HEK293 (cell line): ENCODE measurements around the gene HSF5.
A peak's percentile ranks its signal among the peaks of the same experiment; 100 is the strongest.

ENCODE experiments used
- GLI2 ChIP-seq: fragments of 450-650 bp; formaldehyde crosslinking; IDR thresholded peaks from 2 replicates; pipeline ENCODE4; 2017; ENCODE audit warnings: missing biosample characterization, missing genetic modification characterization, low read depth, borderline replicate concordance
- GLI4 ChIP-seq: fragments of 450-650 bp; formaldehyde crosslinking; IDR thresholded peaks from 2 replicates; pipeline ENCODE4 v1.5.1; 2016; ENCODE audit warnings: missing biosample characterization, missing genetic modification characterization
- KLF16 ChIP-seq: fragments of 450-650 bp; formaldehyde crosslinking; IDR thresholded peaks from 2 replicates; pipeline ENCODE4 v1.5.1; 2017; ENCODE audit warnings: missing biosample characterization, missing genetic modification characterization
- SP2 ChIP-seq: fragments of 450-650 bp; formaldehyde crosslinking; IDR thresholded peaks from 2 replicates; pipeline ENCODE4 v1.5.1; 2016; ENCODE audit warnings: missing biosample characterization, missing genetic modification characterization
- WT1 ChIP-seq: fragments of 450-650 bp; formaldehyde crosslinking; IDR thresholded peaks from 2 replicates; pipeline ENCODE4 v1.5.1; 2016; ENCODE audit warnings: missing biosample characterization, missing genetic modification characterization
- ZBTB17 ChIP-seq: fragments of 450-650 bp; formaldehyde crosslinking; IDR thresholded peaks from 2 replicates; pipeline ENCODE4 v1.5.1; 2016; ENCODE audit warnings: missing biosample characterization, missing genetic modification characterization
- ZBTB21 ChIP-seq: fragments of 450-650 bp; formaldehyde crosslinking; IDR thresholded peaks from 2 replicates; pipeline ENCODE4 v1.5.1; 2017; ENCODE audit warnings: missing biosample characterization, missing genetic modification characterization
- ZBTB7A ChIP-seq: fragments of 450-650 bp; formaldehyde crosslinking; IDR thresholded peaks from 2 replicates; pipeline ENCODE4 v1.5.1; 2016; ENCODE audit warnings: low read depth, missing biosample characterization, missing genetic modification characterization
- ZFHX2 ChIP-seq: fragments of 450-650 bp; formaldehyde crosslinking; conservative IDR thresholded peaks from 2 replicates; pipeline ENCODE4 v1.5.1; 2016; ENCODE audit warnings: missing biosample characterization, missing genetic modification characterization
- ZNF10 ChIP-seq: fragments of 450-650 bp; formaldehyde crosslinking; IDR thresholded peaks from 2 replicates; pipeline ENCODE4 v1.5.1; 2017; ENCODE audit warnings: missing biosample characterization, missing genetic modification characterization
- ZNF140 ChIP-seq: fragments of 450-650 bp; formaldehyde crosslinking; IDR thresholded peaks from 2 replicates; pipeline ENCODE4 v1.5.1; 2016; ENCODE audit warnings: missing biosample characterization, missing genetic modification characterization
- ZNF223 ChIP-seq: fragments of 450-650 bp; formaldehyde crosslinking; IDR thresholded peaks from 2 replicates; pipeline ENCODE4 v1.5.1; 2016; ENCODE audit warnings: missing biosample characterization, missing genetic modification characterization
- ZNF239 ChIP-seq: fragments of 450-650 bp; formaldehyde crosslinking; IDR thresholded peaks from 2 replicates; pipeline ENCODE4 v1.5.1; 2016; ENCODE audit warnings: missing biosample characterization, missing genetic modification characterization
- ZNF341 ChIP-seq: fragments of 450-650 bp; formaldehyde crosslinking; IDR thresholded peaks from 2 replicates; pipeline ENCODE4; 2016; ENCODE audit warnings: low read depth, missing biosample characterization, missing genetic modification characterization
- ZNF394 ChIP-seq: fragments of 450-650 bp; formaldehyde crosslinking; IDR thresholded peaks from 2 replicates; pipeline ENCODE4 v1.5.1; 2016; ENCODE audit warnings: missing biosample characterization, missing genetic modification characterization, mild to moderate bottlenecking, moderate library complexity, borderline replicate concordance
- ZNF404 ChIP-seq: fragments of 450-650 bp; formaldehyde crosslinking; IDR thresholded peaks from 2 replicates; pipeline ENCODE4 v1.5.1; 2017; ENCODE audit warnings: missing biosample characterization, missing genetic modification characterization
- ZNF621 ChIP-seq: fragments of 450-650 bp; formaldehyde crosslinking; IDR thresholded peaks from 2 replicates; pipeline ENCODE4 v1.5.1; 2017; ENCODE audit warnings: missing biosample characterization, missing genetic modification characterization
- ZNF777 ChIP-seq: fragments of 450-650 bp; formaldehyde crosslinking; IDR thresholded peaks from 2 replicates; pipeline ENCODE4 v1.5.1; 2017; ENCODE audit warnings: missing biosample characterization, missing genetic modification characterization, borderline replicate concordance
- TF ChIP-seq, protein P1 (sequence below): fragments of 450-650 bp; formaldehyde crosslinking; conservative IDR thresholded peaks from 2 replicates; pipeline ENCODE4 v1.5.1; 2016; ENCODE audit warnings: low read depth, missing biosample characterization, missing genetic modification characterization
- TF ChIP-seq, protein P2 (sequence below): fragments of 450-650 bp; formaldehyde crosslinking; IDR thresholded peaks from 2 replicates; pipeline ENCODE4 v1.5.1; 2017; ENCODE audit warnings: missing biosample characterization, missing genetic modification characterization
- TF ChIP-seq, protein P3 (sequence below): fragments of 450-650 bp; formaldehyde crosslinking; conservative IDR thresholded peaks from 2 replicates; pipeline ENCODE4 v1.5.1; 2016; ENCODE audit warnings: low read depth, missing biosample characterization, missing genetic modification characterization
- TF ChIP-seq, protein P4 (sequence below): fragments of 450-650 bp; formaldehyde crosslinking; IDR thresholded peaks from 2 replicates; pipeline ENCODE4 v1.5.1; 2016; ENCODE audit warnings: missing biosample characterization, missing genetic modification characterization

HSF5 gene

DNA sequence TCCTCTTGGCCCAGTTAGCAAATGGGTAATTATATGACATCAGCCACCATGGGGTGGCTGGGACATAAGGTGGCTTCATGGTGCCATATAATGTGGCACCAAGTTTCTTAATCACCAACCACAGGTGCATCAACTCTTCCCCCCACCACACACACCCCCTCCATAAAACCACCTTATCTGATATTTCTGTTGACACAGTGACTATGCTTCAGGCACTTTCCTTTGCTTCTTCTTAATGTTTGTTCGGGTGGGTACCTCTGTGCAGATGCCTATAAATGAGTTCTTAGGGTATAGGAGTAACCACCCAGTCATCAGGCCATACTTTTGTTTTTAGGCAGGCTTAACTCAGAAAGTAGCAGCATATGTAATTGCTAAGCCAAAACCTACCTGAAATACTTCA, 100.4 kb downstream of the HSF5 start (continued):
- TF ChIP-seq, protein P1, sequence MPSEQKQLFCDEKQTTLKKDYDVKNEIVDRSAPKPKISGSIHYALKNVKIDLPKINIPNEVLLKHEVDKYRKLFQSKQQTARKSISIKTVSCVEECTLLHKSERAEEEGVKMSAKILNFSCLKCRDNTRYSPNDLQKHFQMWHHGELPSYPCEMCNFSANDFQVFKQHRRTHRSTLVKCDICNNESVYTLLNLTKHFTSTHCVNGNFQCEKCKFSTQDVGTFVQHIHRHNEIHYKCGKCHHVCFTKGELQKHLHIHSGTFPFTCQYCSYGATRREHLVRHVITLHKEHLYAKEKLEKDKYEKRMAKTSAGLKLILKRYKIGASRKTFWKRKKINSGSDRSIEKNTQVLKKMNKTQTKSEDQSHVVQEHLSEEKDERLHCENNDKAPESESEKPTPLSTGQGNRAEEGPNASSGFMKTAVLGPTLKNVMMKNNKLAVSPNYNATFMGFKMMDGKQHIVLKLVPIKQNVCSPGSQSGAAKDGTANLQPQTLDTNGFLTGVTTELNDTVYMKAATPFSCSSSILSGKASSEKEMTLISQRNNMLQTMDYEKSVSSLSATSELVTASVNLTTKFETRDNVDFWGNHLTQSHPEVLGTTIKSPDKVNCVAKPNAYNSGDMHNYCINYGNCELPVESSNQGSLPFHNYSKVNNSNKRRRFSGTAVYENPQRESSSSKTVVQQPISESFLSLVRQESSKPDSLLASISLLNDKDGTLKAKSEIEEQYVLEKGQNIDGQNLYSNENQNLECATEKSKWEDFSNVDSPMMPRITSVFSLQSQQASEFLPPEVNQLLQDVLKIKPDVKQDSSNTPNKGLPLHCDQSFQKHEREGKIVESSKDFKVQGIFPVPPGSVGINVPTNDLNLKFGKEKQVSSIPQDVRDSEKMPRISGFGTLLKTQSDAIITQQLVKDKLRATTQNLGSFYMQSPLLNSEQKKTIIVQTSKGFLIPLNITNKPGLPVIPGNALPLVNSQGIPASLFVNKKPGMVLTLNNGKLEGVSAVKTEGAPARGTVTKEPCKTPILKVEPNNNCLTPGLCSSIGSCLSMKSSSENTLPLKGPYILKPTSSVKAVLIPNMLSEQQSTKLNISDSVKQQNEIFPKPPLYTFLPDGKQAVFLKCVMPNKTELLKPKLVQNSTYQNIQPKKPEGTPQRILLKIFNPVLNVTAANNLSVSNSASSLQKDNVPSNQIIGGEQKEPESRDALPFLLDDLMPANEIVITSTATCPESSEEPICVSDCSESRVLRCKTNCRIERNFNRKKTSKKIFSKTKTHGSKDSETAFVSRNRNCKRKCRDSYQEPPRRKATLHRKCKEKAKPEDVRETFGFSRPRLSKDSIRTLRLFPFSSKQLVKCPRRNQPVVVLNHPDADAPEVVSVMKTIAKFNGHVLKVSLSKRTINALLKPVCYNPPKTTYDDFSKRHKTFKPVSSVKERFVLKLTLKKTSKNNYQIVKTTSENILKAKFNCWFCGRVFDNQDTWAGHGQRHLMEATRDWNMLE (tag by site-specific recombination), result peak; percentile 49; the same call in 1 of the 2 replicates
- TF ChIP-seq, protein P2, sequence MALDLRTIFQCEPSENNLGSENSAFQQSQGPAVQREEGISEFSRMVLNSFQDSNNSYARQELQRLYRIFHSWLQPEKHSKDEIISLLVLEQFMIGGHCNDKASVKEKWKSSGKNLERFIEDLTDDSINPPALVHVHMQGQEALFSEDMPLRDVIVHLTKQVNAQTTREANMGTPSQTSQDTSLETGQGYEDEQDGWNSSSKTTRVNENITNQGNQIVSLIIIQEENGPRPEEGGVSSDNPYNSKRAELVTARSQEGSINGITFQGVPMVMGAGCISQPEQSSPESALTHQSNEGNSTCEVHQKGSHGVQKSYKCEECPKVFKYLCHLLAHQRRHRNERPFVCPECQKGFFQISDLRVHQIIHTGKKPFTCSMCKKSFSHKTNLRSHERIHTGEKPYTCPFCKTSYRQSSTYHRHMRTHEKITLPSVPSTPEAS, result no peak
- TF ChIP-seq KLF16 (tag by site-specific recombination) (peak; percentile 98), ZNF140 (no peak), ZFHX2 (0 out of 2 replicates have a peak, but pooled peaks have one; percentile 18), GLI4 (tag by site-specific recombination) (no peak), SP2 (tag by site-specific recombination) (no peak), ZBTB21 (tag by site-specific recombination) (peak; percentile 71; the same call in 1 of the 2 replicates), ZNF341 (tag by site-specific recombination) (peak; percentile 90), ZNF239 (tag by site-specific recombination) (no peak), ZNF777 (tag by site-specific recombination) (no peak), ZNF621 (tag by site-specific recombination) (no peak), ZBTB17 (tag by site-specific recombination) (no peak), ZNF404 (peak; percentile 59; the same call in 1 of the 2 replicates), WT1 (tag by site-specific recombination) (peak; percentile 86), ZNF394 (tag by site-specific recombination) (peak; percentile 30; the same call in 1 of the 2 replicates), ZNF10 (tag by site-specific recombination) (peak; percentile 66), GLI2 (tag by site-specific recombination) (peak; percentile 49; the same call in 1 of the 2 replicates), ZNF223 (no peak), ZBTB7A (tag by site-specific recombination) (no peak)
- TF ChIP-seq, protein P3, sequence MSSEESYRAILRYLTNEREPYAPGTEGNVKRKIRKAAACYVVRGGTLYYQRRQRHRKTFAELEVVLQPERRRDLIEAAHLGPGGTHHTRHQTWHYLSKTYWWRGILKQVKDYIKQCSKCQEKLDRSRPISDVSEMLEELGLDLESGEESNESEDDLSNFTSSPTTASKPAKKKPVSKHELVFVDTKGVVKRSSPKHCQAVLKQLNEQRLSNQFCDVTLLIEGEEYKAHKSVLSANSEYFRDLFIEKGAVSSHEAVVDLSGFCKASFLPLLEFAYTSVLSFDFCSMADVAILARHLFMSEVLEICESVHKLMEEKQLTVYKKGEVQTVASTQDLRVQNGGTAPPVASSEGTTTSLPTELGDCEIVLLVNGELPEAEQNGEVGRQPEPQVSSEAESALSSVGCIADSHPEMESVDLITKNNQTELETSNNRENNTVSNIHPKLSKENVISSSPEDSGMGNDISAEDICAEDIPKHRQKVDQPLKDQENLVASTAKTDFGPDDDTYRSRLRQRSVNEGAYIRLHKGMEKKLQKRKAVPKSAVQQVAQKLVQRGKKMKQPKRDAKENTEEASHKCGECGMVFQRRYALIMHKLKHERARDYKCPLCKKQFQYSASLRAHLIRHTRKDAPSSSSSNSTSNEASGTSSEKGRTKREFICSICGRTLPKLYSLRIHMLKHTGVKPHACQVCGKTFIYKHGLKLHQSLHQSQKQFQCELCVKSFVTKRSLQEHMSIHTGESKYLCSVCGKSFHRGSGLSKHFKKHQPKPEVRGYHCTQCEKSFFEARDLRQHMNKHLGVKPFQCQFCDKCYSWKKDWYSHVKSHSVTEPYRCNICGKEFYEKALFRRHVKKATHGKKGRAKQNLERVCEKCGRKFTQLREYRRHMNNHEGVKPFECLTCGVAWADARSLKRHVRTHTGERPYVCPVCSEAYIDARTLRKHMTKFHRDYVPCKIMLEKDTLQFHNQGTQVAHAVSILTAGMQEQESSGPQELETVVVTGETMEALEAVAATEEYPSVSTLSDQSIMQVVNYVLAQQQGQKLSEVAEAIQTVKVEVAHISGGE (tag by site-specific recombination), result no peak; the same call in 1 of the 2 replicates
- TF ChIP-seq, protein P4, sequence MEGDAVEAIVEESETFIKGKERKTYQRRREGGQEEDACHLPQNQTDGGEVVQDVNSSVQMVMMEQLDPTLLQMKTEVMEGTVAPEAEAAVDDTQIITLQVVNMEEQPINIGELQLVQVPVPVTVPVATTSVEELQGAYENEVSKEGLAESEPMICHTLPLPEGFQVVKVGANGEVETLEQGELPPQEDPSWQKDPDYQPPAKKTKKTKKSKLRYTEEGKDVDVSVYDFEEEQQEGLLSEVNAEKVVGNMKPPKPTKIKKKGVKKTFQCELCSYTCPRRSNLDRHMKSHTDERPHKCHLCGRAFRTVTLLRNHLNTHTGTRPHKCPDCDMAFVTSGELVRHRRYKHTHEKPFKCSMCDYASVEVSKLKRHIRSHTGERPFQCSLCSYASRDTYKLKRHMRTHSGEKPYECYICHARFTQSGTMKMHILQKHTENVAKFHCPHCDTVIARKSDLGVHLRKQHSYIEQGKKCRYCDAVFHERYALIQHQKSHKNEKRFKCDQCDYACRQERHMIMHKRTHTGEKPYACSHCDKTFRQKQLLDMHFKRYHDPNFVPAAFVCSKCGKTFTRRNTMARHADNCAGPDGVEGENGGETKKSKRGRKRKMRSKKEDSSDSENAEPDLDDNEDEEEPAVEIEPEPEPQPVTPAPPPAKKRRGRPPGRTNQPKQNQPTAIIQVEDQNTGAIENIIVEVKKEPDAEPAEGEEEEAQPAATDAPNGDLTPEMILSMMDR (tag by site-specific recombination), result no peak
